Prostate gland (tissue), 2 donors: ENCODE data around the gene RBPJL.

Experiments used
- CTCF ChIP-seq, 4 experiments: fragments of 200-600 bp in 2 of 4; fragments of 450-650 bp in 2 of 4; sonication (generic) in 2 of 4; IDR thresholded peaks; 1 replicate in 3 of 4; 2 replicates in 1 of 4; pipeline ENCODE4 v1.5.1; 2016 to 2019; ENCODE audit warnings: antibody characterized with exemption in 4 of 4, mild to moderate bottlenecking in 2 of 4, moderate library complexity in 2 of 4
- POLR2A ChIP-seq: fragments of 450-650 bp; IDR thresholded peaks from one replicate; pipeline ENCODE4 v1.6.1; 2016; ENCODE audit warnings: antibody characterized with exemption, mild to moderate bottlenecking
- POLR2AphosphoS5 ChIP-seq: sonication (generic); formaldehyde crosslinking; IDR thresholded peaks from one replicate; pipeline ENCODE4 v1.6.1; 2017; ENCODE audit warnings: antibody characterized with exemption

GRCh38 chr20:45318948-45319347, 12.3 kb downstream of the RBPJL start:
- no peak for TF ChIP-seq POLR2A
- TF ChIP-seq CTCF (IDR thresholded peaks at IDR 0.05), result no peak
- TF ChIP-seq POLR2AphosphoS5, result no peak
